ENCODE measurements around the gene EMSY.

GRCh38 chr11:76526878-76527277, 82.1 kb downstream of the EMSY start:
- no peak for TF ChIP-seq POLR2A (IDR thresholded peaks at IDR 0.05; ENCODE audit: low read depth, low read length)
- TF ChIP-seq TAF1 (IDR thresholded peaks at IDR 0.05; ENCODE audit: low read depth, low read length), result no peak
- TF ChIP-seq SPI1 (IDR thresholded peaks at IDR 0.05; ENCODE audit: low read depth, low read length), result no peak
- TF ChIP-seq POLR2AphosphoS5 (IDR thresholded peaks at IDR 0.05; ENCODE audit: low read depth, low read length), result no peak
